ENCODE data around the gene LTBP3. TPM values are rescaled to one million over a fixed set of nuclear protein-coding genes. Genes with fewer than 3 reads are reported as not detected.

Gene LTBP3
- total and polyA plus RNA-seq, 2 of the 13 experiments (the other 11 are each of a cell fraction or from before 2014, with no cell fraction given), result 12.2 to 68.1 TPM

- TF ChIP-seq, protein P1, sequence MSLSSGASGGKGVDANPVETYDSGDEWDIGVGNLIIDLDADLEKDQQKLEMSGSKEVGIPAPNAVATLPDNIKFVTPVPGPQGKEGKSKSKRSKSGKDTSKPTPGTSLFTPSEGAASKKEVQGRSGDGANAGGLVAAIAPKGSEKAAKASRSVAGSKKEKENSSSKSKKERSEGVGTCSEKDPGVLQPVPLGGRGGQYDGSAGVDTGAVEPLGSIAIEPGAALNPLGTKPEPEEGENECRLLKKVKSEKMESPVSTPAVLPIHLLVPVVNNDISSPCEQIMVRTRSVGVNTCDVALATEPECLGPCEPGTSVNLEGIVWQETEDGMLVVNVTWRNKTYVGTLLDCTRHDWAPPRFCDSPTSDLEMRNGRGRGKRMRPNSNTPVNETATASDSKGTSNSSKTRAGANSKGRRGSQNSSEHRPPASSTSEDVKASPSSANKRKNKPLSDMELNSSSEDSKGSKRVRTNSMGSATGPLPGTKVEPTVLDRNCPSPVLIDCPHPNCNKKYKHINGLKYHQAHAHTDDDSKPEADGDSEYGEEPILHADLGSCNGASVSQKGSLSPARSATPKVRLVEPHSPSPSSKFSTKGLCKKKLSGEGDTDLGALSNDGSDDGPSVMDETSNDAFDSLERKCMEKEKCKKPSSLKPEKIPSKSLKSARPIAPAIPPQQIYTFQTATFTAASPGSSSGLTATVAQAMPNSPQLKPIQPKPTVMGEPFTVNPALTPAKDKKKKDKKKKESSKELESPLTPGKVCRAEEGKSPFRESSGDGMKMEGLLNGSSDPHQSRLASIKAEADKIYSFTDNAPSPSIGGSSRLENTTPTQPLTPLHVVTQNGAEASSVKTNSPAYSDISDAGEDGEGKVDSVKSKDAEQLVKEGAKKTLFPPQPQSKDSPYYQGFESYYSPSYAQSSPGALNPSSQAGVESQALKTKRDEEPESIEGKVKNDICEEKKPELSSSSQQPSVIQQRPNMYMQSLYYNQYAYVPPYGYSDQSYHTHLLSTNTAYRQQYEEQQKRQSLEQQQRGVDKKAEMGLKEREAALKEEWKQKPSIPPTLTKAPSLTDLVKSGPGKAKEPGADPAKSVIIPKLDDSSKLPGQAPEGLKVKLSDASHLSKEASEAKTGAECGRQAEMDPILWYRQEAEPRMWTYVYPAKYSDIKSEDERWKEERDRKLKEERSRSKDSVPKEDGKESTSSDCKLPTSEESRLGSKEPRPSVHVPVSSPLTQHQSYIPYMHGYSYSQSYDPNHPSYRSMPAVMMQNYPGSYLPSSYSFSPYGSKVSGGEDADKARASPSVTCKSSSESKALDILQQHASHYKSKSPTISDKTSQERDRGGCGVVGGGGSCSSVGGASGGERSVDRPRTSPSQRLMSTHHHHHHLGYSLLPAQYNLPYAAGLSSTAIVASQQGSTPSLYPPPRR (CRISPR knock-in tag; IDR thresholded peaks at IDR 0.05; ENCODE audit: borderline replicate concordance), result no peak; the same call in 1 of the 2 replicates
- TF ChIP-seq SIN3A (IDR thresholded peaks at IDR 0.05; ENCODE audit: borderline replicate concordance, low read depth, low read length) (no peak), ZNF34 (CRISPR knock-in tag; IDR thresholded peaks at IDR 0.05; ENCODE audit: borderline replicate concordance) (no peak), KLF6 (CRISPR knock-in tag; IDR thresholded peaks at IDR 0.05) (no peak), ZNF770 (CRISPR knock-in tag; IDR thresholded peaks at IDR 0.05) (peak; percentile 98), ZMAT3 (CRISPR knock-in tag; conservative IDR thresholded peaks at IDR 0.05) (peak; percentile 20; the same call in 1 of the 2 replicates), BHLHE40 (IDR thresholded peaks at IDR 0.05; ENCODE audit: low read length) (peak; percentile 71), SUZ12 (IDR thresholded peaks at IDR 0.05; ENCODE audit: low read depth, low read length) (no peak), ZNF749 (CRISPR knock-in tag; IDR thresholded peaks at IDR 0.05; ENCODE audit: borderline replicate concordance) (no peak), FOXA3 (CRISPR knock-in tag; IDR thresholded peaks at IDR 0.05) (no peak), CEBPB (IDR thresholded peaks at IDR 0.05; ENCODE audit: borderline replicate concordance, low read depth, low read length) (no peak), FOXK2 (IDR thresholded peaks at IDR 0.05) (no peak), JARID2 (CRISPR knock-in tag; IDR thresholded peaks at IDR 0.05; ENCODE audit: insufficient replicate concordance) (no peak), ZNF576 (CRISPR knock-in tag; IDR thresholded peaks at IDR 0.05) (no peak), TFE3 (CRISPR knock-in tag; IDR thresholded peaks at IDR 0.05) (0 out of 2 replicates have a peak, but pooled peaks have one; percentile 69), KAT8 (CRISPR knock-in tag; IDR thresholded peaks at IDR 0.05) (no peak), ZBTB3 (CRISPR knock-in tag; IDR thresholded peaks at IDR 0.05; ENCODE audit: borderline replicate concordance, low read depth) (no peak), ZFP36 (IDR thresholded peaks at IDR 0.05; ENCODE audit: borderline replicate concordance, low read depth, low read length, partially characterized antibody) (no peak)
- TF ChIP-seq, protein P2, sequence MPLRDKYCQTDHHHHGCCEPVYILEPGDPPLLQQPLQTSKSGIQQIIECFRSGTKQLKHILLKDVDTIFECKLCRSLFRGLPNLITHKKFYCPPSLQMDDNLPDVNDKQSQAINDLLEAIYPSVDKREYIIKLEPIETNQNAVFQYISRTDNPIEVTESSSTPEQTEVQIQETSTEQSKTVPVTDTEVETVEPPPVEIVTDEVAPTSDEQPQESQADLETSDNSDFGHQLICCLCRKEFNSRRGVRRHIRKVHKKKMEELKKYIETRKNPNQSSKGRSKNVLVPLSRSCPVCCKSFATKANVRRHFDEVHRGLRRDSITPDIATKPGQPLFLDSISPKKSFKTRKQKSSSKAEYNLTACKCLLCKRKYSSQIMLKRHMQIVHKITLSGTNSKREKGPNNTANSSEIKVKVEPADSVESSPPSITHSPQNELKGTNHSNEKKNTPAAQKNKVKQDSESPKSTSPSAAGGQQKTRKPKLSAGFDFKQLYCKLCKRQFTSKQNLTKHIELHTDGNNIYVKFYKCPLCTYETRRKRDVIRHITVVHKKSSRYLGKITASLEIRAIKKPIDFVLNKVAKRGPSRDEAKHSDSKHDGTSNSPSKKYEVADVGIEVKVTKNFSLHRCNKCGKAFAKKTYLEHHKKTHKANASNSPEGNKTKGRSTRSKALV (CRISPR knock-in tag; IDR thresholded peaks at IDR 0.05), result no peak
These were observed 69.0 kb downstream of the LTBP3 start (continued) for GRCh38 chr11:65489035-65489705.
